SHP77 (cell line): ENCODE data around the gene ULBP2.
"Not testable (repeated sequence)": the region's sequence is repeated elsewhere in the genome, so short reads cannot be mapped to it uniquely, and the experiment has no call there.

Experiments used
- DNase-seq, 2 experiments: peaks; one replicate each; lab custom pipeline; 2025; lab: John Stamatoyannopoulos, UW

ULBP2 gene

DNA sequence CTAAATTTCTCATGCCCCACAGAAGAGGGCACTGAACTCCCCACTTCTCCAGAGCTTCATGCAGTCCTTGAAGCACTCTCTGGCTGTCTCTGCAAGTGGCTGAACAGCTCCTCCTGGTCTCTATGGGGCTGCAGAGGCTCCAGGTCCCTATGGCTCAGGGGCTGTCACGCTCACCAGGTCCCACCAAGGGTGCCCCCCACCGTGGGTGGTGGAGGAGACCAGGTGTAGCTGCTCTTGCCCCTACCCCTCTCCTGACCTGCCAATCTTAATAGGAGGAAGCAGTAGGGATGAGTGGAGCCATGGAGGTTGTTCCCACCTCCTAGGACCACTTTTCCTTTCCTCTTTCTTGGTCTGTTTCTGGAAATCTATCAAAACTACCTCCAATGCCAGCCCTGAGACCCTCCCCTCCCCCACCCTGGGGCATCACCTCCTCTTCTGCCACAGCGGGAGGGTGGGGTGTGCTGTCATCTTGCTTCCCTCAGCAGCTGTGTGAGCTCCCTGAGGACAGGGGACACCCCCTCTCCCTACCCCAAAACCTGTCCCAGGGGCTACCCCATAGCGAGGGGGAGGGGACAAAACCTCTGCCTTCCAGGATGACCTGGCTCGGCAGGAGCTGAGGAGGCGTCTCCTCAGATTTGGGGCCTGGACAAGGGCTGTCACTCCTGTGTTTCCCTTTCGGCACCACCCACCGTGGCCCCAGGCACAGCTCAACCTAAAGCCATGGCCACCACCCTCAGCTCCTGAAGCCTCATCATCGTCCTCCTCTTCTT is 31.9 kb upstream of the ULBP2 start:
- DNase-seq, result no peak

DNA sequence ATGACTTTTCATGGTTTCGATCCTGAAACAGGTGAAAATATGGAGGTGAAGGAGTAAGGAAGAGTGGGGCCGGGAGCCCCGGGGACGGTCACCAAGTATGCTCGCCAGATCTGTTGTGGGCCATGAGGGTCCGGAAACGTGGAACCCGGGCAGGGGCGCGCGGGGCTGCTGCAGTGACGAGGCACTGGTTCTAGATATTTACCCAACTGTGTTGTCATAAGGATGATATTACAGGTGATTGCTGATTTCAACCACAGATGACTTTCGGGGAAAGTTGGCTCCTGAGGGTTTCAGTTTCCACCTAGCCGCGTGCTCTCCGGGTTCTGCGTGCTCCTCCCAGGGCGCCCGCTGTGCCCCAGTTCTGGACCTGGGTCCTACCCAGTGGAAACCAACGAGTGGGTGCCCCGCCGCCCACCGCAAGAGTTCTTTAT is 31.1 kb upstream of the ULBP2 start:
- no peak for DNase-seq

GRCh38 chr6:149912680-149913079 is 29.1 kb upstream of the ULBP2 start:
- DNase-seq, result not testable (repeated sequence)

- no peak for DNase-seq
Measured at GRCh38 chr6:149913085-149913484, 28.7 kb upstream of the ULBP2 start.

GRCh38 chr6:149913540-149914240 is 28.1 kb upstream of the ULBP2 start:
- no peak for DNase-seq

GRCh38 chr6:149915970-149916865 is 25.6 kb upstream of the ULBP2 start:
- no peak for DNase-seq

DNA sequence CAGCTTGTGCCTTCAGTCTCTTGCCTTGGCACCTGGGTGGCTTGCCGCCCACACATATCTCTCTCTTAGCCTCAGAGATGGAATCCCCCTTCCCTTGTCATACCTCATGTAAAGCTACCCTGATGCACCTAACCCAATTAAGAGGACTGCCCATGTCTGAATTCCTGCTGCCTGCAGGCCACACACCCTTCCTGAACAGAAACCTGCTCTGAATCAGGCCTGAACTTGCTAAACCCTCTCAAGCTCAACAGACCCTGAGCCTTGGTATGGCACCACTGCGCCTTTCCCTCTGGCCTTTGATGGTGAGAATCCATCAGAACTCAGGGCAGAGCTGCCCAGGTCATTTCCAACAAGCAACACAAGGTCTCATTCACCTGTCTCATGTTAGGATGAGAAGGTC is 24.1 kb upstream of the ULBP2 start:
- no peak for DNase-seq

DNA sequence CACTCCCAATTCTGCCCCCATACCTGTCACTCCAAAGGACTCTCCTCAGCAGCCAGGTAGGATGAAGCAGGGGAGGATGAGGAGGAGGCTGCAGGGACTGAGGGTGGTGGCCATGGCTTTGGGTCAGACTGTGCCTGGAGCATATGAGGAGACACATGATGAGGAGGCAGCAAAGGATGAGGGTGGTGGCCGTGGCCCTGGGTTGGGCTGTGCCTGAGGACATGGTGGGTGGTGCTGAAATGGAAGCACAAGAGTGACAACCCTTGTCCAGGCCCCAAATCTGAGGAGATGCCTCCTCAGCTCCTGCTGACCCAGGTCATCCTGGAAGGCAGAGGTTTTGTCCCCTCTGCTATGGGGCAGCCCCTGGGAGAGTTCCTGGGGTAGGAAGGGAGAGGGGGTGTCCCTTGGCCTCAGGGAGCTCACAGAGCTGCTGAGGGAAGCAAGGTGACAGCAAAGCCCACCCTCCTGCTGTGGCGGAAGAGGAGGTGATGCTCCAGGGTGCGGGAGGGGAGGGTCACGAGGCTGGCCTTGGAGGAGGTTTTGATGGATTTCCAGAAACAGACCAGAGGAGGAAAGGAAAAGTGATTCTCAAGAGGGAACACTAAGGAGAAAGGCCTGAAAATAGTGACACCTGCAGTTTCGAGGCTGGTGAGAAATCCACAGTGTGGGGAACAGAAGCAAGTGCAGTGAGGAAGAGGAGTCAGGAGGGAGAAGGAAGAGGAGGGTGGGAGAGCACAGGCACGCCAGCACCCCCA is 23.5 kb upstream of the ULBP2 start:
- no peak for DNase-seq

- not testable (repeated sequence) for DNase-seq
Measured at GRCh38 chr6:149919126-149919833, 22.5 kb upstream of the ULBP2 start.

DNA sequence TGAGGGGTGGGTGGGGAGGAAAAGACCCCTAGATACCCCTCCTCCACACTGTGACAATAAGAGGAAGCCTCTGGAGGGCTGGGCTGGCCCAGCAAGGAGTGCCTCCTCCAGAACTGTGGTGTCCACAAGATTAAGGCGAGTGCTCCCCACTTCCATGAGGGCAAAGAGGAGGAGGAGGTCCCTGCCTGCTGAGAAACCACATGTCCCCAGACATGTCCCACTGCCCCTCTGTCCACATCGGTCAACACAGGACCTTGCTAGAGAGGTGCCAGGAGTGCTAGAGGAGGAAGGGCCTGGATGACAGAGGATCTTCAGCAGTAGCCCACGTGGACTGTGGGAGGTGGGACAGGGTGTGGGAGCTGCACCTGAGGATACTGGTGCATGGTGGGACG is 22.0 kb upstream of the ULBP2 start:
- DNase-seq, result no peak

DNA sequence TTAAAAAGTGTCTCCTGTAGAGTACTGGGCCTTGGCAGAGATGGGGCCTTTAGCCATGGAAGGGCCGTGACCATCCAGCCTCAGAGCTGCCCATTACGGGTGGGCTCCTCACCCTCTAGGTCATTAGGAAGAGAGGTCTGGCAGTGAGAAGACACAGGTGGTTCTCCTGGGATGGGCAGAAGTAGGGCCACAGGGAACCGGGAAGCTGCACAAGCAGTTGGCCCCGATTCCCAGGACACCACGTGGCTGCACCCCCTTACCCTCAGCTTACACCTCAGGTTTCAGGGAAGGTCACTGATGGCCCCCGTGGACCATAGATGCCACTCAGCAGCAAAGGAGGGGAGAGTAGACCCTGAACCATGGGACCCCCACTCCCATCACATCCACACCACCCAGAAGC is 20.5 kb upstream of the ULBP2 start:
- no peak for DNase-seq

DNA sequence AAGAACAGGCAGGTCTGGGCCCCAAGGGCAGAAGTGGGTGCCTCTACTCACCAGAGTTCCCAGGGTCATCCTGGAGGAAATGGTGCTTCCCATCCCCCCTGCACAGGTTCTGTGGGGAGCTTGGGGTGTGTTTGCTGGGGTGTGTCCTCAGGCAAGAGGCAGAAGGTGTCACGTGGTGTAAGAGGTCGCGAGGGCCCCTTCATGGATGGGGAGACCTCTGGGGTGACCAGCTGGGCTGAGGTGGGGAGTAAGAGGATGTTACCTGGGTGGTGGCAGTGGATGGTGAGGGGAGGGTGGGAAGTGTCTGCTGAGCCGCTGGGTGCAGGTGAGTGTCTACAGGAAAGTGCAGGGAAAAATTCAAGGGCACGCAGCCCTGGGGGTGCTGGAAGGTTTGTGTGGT is 19.7 kb upstream of the ULBP2 start:
- not testable (repeated sequence) for DNase-seq

DNA sequence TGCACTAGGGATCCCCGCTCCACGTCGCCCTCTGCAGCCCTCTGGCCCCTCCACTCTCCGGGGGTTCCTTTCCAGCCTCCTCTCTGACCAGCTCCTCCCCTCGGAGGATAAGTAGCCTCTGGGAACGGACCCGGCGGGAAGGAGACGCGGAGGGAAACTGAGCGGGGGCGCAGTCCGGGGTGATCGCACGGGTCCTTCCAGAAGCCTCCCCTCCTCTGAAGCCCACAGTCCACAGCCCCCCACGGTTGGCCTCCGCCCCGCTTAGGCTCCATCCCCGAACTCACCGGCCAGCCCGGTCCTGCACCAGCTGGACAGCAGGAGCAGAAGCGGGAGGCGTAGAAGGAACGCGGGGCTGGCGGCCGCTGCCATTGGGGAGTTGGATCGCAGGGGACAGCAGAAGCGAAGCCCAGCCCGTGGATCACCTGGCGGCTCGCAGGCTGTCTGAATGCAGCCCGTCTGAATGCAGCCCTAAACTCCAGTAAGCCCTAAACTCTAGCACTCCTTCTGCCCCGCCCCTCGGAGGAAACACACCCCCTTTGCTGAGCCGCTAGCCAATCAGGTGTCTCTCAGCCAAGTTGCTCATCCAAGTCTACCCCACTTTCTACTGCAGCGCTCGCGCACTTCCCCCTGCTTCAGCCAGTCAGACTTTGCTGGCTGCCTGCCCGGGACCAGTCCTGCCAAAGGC is 19.0 kb upstream of the ULBP2 start, which contains the start of gene RAET1G:
Gene RAET1G, minus strand, starts transcription at position 480 of the 685 bp plus-strand sequence. Its CDS starts 111 bp downstream, at position 369.
- peak; percentile 52 to 59 for DNase-seq

DNA sequence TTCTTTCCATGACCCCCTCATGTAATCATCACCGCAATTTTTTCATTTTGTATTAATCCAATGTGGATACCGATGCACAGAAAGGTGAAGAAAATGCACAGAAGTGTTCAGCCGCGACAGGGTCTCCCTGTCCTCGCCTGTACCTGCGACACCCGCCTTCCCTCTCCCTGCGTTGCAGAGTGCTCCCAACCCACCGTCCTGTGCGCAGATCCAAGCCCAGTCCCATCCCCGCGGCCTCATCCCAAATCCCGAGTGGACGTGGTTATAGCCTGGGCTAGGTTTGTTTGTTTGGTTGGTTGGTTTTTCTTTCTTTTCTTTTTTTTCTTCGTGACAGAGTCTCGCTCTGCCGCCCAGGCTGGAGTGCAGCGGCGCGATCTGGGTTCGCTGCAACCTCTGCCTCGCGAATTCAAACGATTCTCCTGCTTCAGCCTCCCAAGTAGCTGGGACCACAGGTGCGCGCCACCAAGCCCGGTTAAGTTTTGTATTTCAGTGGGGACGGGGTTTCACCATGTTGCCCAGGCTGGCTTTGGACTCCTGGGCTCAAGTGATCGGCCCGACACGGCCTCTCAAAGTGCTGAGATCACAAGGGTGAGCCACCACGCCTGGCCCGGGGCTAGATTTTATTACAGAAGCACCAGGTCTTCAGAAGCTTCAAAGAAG is 18.4 kb upstream of the ULBP2 start:
- DNase-seq, result no peak

- no peak for DNase-seq
Measured at GRCh38 chr6:149924206-149924932, 17.4 kb upstream of the ULBP2 start.

DNA sequence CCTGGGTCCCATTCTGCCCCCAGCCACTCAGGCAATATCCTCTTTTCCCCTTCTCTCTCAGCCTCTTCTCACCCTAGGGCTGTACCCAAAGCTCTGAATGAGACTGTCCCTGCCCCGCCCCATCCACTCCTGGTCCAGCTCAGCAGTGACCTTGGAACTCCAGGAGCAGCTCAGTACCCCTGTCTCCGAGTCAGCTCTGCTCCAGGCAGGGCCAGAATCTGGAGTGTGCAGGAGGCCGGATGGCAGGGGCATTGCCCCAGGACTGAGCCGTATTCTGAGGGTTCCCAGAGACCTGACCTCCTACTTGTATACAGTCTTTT is 16.9 kb upstream of the ULBP2 start:
- no peak for DNase-seq

GRCh38 chr6:149925253-149925973 is 16.4 kb upstream of the ULBP2 start:
- no peak for DNase-seq

DNA sequence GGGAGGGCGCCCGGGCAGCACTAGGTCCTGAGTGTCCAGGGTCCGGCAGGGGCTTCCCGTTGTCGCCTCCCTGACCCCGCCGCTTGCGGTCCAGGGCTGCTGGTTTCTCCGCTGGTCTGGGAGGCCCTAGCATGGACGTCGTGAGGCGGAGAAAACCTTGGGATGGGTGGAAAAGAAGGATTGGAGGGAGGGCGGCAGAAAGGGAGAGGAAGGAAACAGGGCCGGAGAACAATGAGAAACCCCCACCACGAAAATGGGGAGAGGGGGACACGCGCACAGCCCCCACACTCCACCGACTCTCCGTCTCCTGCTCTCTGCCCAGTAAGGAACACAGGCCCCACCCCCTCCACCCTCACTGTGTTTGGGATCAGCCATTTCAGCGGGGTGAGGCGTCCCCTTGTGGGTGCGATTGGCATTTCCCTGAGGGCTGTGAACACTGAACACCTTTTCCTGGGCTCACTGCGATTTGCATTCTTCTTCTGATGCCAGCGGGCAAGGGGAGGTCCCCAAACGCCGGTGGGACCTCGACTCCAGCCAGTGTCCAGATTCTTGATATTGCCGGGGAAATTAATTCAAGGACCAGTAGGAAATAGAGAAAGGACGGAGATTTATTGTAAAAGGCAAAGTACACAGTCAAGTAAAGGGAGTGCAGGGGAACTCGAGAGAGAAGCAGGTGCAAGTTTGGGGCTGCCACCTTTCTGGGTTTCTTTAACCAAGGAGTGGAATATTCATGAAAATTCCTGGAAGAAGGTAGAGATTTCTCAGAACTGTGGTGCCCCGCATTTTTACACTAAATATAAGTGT is 15.6 kb upstream of the ULBP2 start:
- peak; percentile 74 for DNase-seq
